Measurements from ENCODE around the gene RHEB.

RHEB gene

GRCh38 chr7:151461096-151461941, 58.4 kb downstream of the RHEB start:
- TF ChIP-seq, protein P1, sequence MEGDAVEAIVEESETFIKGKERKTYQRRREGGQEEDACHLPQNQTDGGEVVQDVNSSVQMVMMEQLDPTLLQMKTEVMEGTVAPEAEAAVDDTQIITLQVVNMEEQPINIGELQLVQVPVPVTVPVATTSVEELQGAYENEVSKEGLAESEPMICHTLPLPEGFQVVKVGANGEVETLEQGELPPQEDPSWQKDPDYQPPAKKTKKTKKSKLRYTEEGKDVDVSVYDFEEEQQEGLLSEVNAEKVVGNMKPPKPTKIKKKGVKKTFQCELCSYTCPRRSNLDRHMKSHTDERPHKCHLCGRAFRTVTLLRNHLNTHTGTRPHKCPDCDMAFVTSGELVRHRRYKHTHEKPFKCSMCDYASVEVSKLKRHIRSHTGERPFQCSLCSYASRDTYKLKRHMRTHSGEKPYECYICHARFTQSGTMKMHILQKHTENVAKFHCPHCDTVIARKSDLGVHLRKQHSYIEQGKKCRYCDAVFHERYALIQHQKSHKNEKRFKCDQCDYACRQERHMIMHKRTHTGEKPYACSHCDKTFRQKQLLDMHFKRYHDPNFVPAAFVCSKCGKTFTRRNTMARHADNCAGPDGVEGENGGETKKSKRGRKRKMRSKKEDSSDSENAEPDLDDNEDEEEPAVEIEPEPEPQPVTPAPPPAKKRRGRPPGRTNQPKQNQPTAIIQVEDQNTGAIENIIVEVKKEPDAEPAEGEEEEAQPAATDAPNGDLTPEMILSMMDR (conservative IDR thresholded peaks at IDR 0.05; ENCODE audit: low read depth, low read length) = no peak
- Histone ChIP-seq H3K36me3 (ENCODE audit: insufficient read depth) (peaks cover 11% of the 10 kb centered on the region; the same call in 1 of the 2 replicates), H2AFZ (ENCODE audit: low read depth) (no peak overlapping the region), H3K9ac (no peak overlapping the region), H3K79me2 (ENCODE audit: insufficient read depth, low read depth) (no peaks in the 10 kb centered on the region), H3K4me3 (IDR thresholded peaks at IDR 0.05; ENCODE audit: insufficient read depth, low read depth, low read length) (no peak overlapping the region), H3K27ac (no peak overlapping the region), H4K20me1 (ENCODE audit: insufficient read depth) (no peaks in the 10 kb centered on the region), H3K27me3 (ENCODE audit: insufficient read depth, low read depth) (no peaks in the 10 kb centered on the region), H3K4me1 (ENCODE audit: low read depth, poor library complexity, severe bottlenecking) (no peaks in the 10 kb centered on the region), H3K4me2 (no peak overlapping the region)

GRCh38 chr7:151460474-151460855, 59.2 kb downstream of the RHEB start:
- Histone ChIP-seq H3K27ac (no peak overlapping the region), H3K4me3 (IDR thresholded peaks at IDR 0.05; ENCODE audit: insufficient read depth, low read depth, low read length) (no peak overlapping the region), H3K27me3 (ENCODE audit: insufficient read depth, low read depth) (no peaks in the 10 kb centered on the region), H3K79me2 (ENCODE audit: insufficient read depth, low read depth) (no peaks in the 10 kb centered on the region), H3K4me2 (no peak overlapping the region), H4K20me1 (ENCODE audit: insufficient read depth) (no peaks in the 10 kb centered on the region), H3K9ac (no peak overlapping the region), H3K4me1 (ENCODE audit: low read depth, poor library complexity, severe bottlenecking) (no peaks in the 10 kb centered on the region), H2AFZ (ENCODE audit: low read depth) (no peak overlapping the region), H3K36me3 (ENCODE audit: insufficient read depth) (peaks cover 6% of the 10 kb centered on the region; the same call in 1 of the 2 replicates)
- TF ChIP-seq, protein P1 (conservative IDR thresholded peaks at IDR 0.05; ENCODE audit: low read depth, low read length) = no peak

DNA sequence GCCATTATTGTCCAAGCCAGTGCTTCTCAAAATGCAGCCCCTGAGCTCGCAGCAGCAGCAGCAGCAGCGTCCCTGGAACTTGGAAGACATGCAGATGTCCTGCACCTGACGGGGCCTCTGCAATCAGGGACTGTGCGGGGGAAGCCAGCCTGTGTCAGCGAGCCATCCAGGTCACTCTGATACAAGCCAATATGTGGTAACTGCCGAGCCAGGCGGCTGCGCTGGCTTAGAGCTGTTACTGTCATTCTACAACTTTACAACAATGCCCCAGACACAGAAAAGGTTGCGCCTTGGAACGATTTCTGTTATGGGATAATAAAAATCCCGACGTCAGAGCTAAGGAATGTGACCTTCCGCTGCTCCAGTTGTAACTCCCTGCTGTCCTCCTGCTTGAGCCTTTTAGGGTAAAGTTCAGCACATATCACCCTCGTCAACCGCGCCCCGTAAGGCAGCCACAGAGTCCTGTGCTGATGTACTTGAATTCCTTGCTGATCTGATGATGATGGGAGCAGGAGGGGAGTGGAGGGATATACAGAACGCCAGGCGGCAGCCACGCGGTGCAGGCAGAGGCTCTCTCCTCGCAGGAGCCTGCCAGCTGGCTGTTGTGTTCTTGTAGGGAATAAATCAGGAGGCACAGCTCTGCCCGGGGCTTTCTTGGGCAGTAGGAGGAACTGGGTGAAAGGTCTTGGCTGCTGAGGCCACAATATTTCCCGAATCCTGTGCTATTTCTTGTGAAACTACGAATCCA, 59.8 kb downstream of the RHEB start:
- Histone ChIP-seq H3K79me2 (ENCODE audit: insufficient read depth, low read depth) (no peaks in the 10 kb centered on the region), H3K4me2 (no peak overlapping the region), H3K9ac (no peak overlapping the region), H3K4me3 (IDR thresholded peaks at IDR 0.05; ENCODE audit: insufficient read depth, low read depth, low read length) (no peak overlapping the region), H4K20me1 (ENCODE audit: insufficient read depth) (no peaks in the 10 kb centered on the region), H3K36me3 (ENCODE audit: insufficient read depth) (peaks cover under 1% of the 10 kb centered on the region; the same call in 1 of the 2 replicates), H3K27me3 (ENCODE audit: insufficient read depth, low read depth) (no peaks in the 10 kb centered on the region), H3K27ac (no peak overlapping the region), H3K4me1 (ENCODE audit: low read depth, poor library complexity, severe bottlenecking) (no peaks in the 10 kb centered on the region), H2AFZ (ENCODE audit: low read depth) (no peak overlapping the region)
- TF ChIP-seq, protein P1 (conservative IDR thresholded peaks at IDR 0.05; ENCODE audit: low read depth, low read length) = no peak

DNA sequence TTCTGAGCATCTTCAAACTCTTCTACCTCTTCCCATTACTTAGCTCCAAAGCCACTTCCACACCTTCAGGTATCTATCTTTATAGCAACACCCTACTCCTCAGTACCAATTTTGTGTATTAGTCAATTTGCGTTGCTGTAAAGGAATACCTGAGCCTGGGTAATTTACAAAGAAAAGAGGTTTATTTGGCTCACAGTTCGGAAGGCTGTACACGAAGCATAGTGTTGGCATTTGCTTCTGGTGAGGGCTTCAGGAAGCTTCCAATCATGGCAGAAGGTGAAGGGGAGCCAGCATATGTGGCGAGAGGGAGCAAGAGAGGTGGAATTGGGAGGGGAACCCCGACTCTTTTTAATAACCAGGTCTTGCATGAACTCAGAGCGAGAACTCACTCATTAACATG, 62.2 kb downstream of the RHEB start:
- no peak overlapping the region for H3K4me3 ChIP-seq (IDR thresholded peaks at IDR 0.05; ENCODE audit: insufficient read depth, low read depth, low read length)
- H2AFZ ChIP-seq (ENCODE audit: low read depth) = no peak overlapping the region
- H3K4me1 ChIP-seq (ENCODE audit: low read depth, poor library complexity, severe bottlenecking) = no peaks in the 10 kb centered on the region
- H3K79me2 ChIP-seq (ENCODE audit: insufficient read depth, low read depth) = no peaks in the 10 kb centered on the region
- H3K36me3 ChIP-seq (ENCODE audit: insufficient read depth) = no peaks in the 10 kb centered on the region
- no peak overlapping the region for H3K9ac ChIP-seq
- TF ChIP-seq, protein P1 (conservative IDR thresholded peaks at IDR 0.05; ENCODE audit: low read depth, low read length) = no peak
- no peaks in the 10 kb centered on the region for H4K20me1 ChIP-seq (ENCODE audit: insufficient read depth)
- H3K27me3 ChIP-seq (ENCODE audit: insufficient read depth, low read depth) = no peaks in the 10 kb centered on the region
- H3K27ac ChIP-seq = no peak overlapping the region
- H3K4me2 ChIP-seq = no peak overlapping the region
